Effector memory CD8-positive, alpha-beta T cell (primary cell): ENCODE results near the gene PPP1R9B.
A peak's percentile ranks its signal among the peaks of the same experiment; 100 is the strongest.

Source experiments
- ATAC-seq: fragments of 150-1000 bp; cut with Tn5 transposase; replicated peaks from 2 replicates; pipeline ENCODE4 v1.10.0; 2021; ENCODE audit warnings: mild to moderate bottlenecking, moderate library complexity
- DNase-seq, 3 experiments: peaks; one replicate each; pipeline ENCODE4 v3.0.0; 2021
- H3K27ac Mint-ChIP-seq, 2 donors: one replicate each; pipeline ENCODE4 v1.8.0; 2022; ENCODE audit warnings: mild to moderate bottlenecking in 2 of 2, mixed read lengths in 2 of 2, moderate library complexity in 2 of 2
- H3K27me3 Mint-ChIP-seq, 2 donors: one replicate each; pipeline ENCODE4 v1.8.0; 2022; ENCODE audit warnings: mixed read lengths in 2 of 2
- H3K36me3 Mint-ChIP-seq: one replicate; pipeline ENCODE4 v1.8.0; 2022; ENCODE audit warnings: mild to moderate bottlenecking, moderate library complexity, mixed read lengths; ENCODE audit not compliant: insufficient read depth
- H3K4me1 Mint-ChIP-seq, 2 donors: one replicate each; pipeline ENCODE4 v1.8.0; 2022; ENCODE audit warnings: low read depth in 2 of 2, mixed read lengths in 2 of 2
- H3K4me3 Mint-ChIP-seq, 2 donors: one replicate each; pipeline ENCODE4 v1.8.0; 2022; ENCODE audit warnings: mild to moderate bottlenecking in 2 of 2, mixed read lengths in 2 of 2, moderate library complexity in 2 of 2
- H3K9me3 Mint-ChIP-seq, 2 donors: one replicate each; pipeline ENCODE4 v1.8.0; 2022; ENCODE audit warnings: mixed read lengths in 2 of 2

PPP1R9B gene

DNA sequence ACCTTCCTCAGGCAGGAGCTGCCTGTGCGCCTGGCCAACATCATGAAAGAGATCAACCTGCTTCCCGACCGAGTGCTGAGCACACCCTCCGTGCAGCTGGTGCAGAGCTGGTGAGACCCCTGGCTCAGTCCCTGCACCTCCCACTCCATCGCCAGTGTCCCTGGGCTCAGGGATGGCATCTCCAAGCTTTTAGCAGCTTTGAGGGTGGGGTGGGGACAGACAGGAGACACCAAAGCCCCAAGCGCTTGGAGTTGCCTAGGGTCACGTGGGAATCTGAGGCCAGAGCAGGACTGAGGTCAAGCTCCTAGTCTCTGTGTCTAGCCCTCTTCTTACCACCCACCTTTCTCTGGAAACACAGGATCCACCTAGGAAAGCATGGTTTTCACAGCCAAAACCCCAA is 53.0 kb downstream of the PPP1R9B start:
- Mint-ChIP-seq H3K9me3 (no peaks in the 10 kb centered on the region), H3K27me3 (no peaks in the 10 kb centered on the region), H3K4me3 (no peak overlapping the region), H3K27ac (peak overlapping the region in 1 of 2 donors; percentile 93), H3K4me1 (peaks cover 37 to 46% of the 10 kb centered on the region in 2 donors), H3K36me3 (peaks cover 16% of the 10 kb centered on the region)
- ATAC-seq (no peak), DNase-seq (no peak)

DNA sequence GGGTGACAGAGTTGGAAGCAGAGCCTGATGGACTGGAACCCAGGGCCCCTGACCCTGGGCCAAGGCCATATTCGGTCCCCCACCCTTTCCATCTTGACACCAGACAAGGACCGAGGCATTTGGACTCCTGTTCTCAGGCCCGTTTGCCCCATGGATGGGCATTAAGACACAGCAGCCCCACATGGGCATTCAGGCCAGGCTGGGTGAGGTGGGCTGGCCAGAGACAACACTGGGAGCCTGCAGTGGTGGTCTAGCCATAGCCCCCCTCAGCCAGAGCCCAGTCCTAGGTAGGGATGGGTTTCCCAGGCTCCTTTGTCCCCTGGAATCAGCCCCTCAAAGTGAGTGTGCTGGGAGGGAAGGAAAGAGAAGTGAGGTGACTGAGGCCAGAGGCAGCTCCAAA is 53.7 kb downstream of the PPP1R9B start:
- DNase-seq (no peak), ATAC-seq (no peak)
- peaks cover 16% of the 10 kb centered on the region for H3K36me3 Mint-ChIP-seq
- no peaks in the 10 kb centered on the region for H3K27me3 Mint-ChIP-seq
- peak overlapping the region in 1 of 2 donors; percentile 93 for H3K27ac Mint-ChIP-seq
- H3K4me3 Mint-ChIP-seq = peak overlapping the region in 1 of 2 donors; percentile 94
- no peaks in the 10 kb centered on the region for H3K9me3 Mint-ChIP-seq
- H3K4me1 Mint-ChIP-seq = peaks cover 36 to 46% of the 10 kb centered on the region in 2 donors

- H3K9me3 Mint-ChIP-seq = no peaks in the 10 kb centered on the region
- peaks cover 16% of the 10 kb centered on the region for H3K36me3 Mint-ChIP-seq
- ATAC-seq = no peak
- H3K27me3 Mint-ChIP-seq = peaks cover 0 to under 1% of the 10 kb centered on the region in 2 donors
- H3K4me1 Mint-ChIP-seq = peaks cover 36 to 46% of the 10 kb centered on the region in 2 donors
- peak overlapping the region; percentile 89 to 93 for H3K27ac Mint-ChIP-seq
- peak overlapping the region; percentile 94 to 95 for H3K4me3 Mint-ChIP-seq
- DNase-seq = no peak
Observed at GRCh38 chr17:50096092-50096491, 54.4 kb downstream of the PPP1R9B start.

- H3K4me3 Mint-ChIP-seq = peak overlapping the region; percentile 94 to 95
- ATAC-seq (no peak), DNase-seq (no peak)
- H3K27me3 Mint-ChIP-seq = peaks cover 0 to 5% of the 10 kb centered on the region in 2 donors
- peaks cover 16% of the 10 kb centered on the region for H3K36me3 Mint-ChIP-seq
- H3K27ac Mint-ChIP-seq = peak overlapping the region; percentile 89 to 93
- peaks cover 35 to 45% of the 10 kb centered on the region in 2 donors for H3K4me1 Mint-ChIP-seq
- H3K9me3 Mint-ChIP-seq = no peaks in the 10 kb centered on the region
Observed at GRCh38 chr17:50095626-50096037, 54.8 kb downstream of the PPP1R9B start.

DNA sequence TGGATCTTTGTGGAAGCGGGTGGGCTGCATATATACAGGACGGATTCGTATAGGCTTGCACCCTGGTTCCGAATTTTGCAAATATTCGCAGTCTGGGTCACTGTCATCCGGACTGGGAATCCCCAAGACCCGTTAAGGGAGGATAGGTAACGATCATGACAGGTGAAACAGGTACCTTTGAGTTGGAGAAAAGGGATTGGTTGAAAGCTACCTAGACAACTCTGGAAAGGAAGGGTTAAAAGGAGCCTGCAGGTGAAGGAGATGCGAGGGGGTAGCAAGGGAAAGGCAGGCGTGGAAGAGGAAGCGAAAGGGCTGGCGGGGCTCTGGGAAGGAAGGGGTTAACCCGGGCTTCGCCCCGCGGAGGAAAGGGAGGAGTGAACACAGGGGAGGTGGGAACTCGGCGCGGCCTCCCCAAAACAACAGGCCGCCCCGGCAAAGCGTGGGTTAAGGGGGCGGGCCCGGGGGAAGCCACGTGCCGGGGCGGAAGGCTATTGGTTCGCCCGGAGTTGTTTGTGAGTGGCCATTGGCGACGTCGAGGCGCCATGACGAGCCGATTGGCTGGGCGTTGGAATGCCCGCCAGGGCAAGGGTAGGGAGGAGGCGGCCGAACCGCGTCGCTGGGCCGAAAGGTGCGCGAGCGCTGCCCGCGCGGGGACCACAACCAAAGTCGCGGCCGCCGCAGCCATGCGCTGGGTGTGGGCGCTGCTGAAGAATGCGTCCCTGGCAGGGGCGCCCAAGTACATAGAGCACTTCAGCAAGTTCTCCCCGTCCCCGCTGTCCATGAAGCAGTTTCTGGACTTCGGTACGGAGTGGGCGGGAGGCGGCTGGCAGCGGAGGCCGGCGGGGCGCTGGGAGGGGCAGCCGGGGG is 55.5 kb downstream of the PPP1R9B start, which contains the start of gene PDK2:
Gene PDK2 (plus strand): TSS at position 599 of the 867 bp plus-strand sequence. CDS start 85 bp downstream, at position 684.
- peak within 1 kb of the TSS; percentile 89 to 93 for H3K27ac Mint-ChIP-seq
- peaks cover 0 to 7% of the 10 kb centered on the region in 2 donors for H3K27me3 Mint-ChIP-seq
- peaks cover 29 to 44% of the 10 kb centered on the region in 2 donors for H3K4me1 Mint-ChIP-seq
- H3K4me3 Mint-ChIP-seq = peak within 1 kb of the TSS; percentile 94 to 95
- H3K9me3 Mint-ChIP-seq = no peaks in the 10 kb centered on the region
- peaks cover 16% of the 10 kb centered on the region for H3K36me3 Mint-ChIP-seq
- DNase-seq (peak; percentile 95 to 96 (median 96)), ATAC-seq (peak; percentile 92)

DNA sequence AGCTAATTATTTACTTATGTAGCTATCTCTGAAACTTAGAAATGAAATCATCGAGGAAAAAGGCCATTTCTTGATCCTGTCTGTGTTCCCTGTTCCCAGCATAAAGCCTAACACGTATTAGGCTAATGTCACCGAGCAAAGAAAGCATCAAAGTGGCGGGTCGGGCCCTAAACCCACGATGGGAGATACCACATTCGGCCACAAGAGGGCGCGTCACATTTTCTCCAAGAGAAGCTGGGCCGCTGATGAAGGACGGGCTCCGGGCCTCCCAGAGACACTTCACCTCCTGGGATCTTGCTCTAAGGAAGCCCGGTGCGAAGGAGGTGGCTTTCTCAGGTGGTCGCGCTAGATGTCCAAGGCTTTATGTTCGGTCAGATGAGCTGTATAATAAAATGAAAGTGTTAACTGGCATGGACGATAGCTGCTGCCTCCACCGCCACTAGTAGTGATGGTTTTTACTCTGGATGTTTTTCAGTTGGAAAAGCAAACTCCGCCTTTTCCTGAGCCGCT is 56.2 kb downstream of the PPP1R9B start:
- H3K4me1 Mint-ChIP-seq = peaks cover 23 to 38% of the 10 kb centered on the region in 2 donors
- H3K36me3 Mint-ChIP-seq = peaks cover 16% of the 10 kb centered on the region
- peak overlapping the region; percentile 89 to 93 for H3K27ac Mint-ChIP-seq
- ATAC-seq (peak; percentile 48), DNase-seq (peak; percentile 87 to 93 (median 90))
- H3K27me3 Mint-ChIP-seq = peaks cover 0 to 7% of the 10 kb centered on the region in 2 donors
- H3K4me3 Mint-ChIP-seq = peak overlapping the region; percentile 94 to 95
- H3K9me3 Mint-ChIP-seq = no peaks in the 10 kb centered on the region

- peaks cover 16% of the 10 kb centered on the region for H3K36me3 Mint-ChIP-seq
- peak overlapping the region; percentile 89 to 93 for H3K27ac Mint-ChIP-seq
- no peaks in the 10 kb centered on the region for H3K9me3 Mint-ChIP-seq
- peaks cover 0 to 7% of the 10 kb centered on the region in 2 donors for H3K27me3 Mint-ChIP-seq
- H3K4me3 Mint-ChIP-seq = peak overlapping the region; percentile 94 to 95
- H3K4me1 Mint-ChIP-seq = peaks cover 23 to 35% of the 10 kb centered on the region in 2 donors
- ATAC-seq (no peak), DNase-seq (no peak)
Observed at GRCh38 chr17:50093807-50094206, 56.7 kb downstream of the PPP1R9B start.

GRCh38 chr17:50093246-50093645 is 57.2 kb downstream of the PPP1R9B start:
- peaks cover 20 to 30% of the 10 kb centered on the region in 2 donors for H3K4me1 Mint-ChIP-seq
- peaks cover 16% of the 10 kb centered on the region for H3K36me3 Mint-ChIP-seq
- no peaks in the 10 kb centered on the region for H3K9me3 Mint-ChIP-seq
- DNase-seq (no peak), ATAC-seq (no peak)
- peak overlapping the region in 1 of 2 donors; percentile 93 for H3K27ac Mint-ChIP-seq
- H3K4me3 Mint-ChIP-seq = peak overlapping the region in 1 of 2 donors; percentile 6
- peaks cover 0 to 7% of the 10 kb centered on the region in 2 donors for H3K27me3 Mint-ChIP-seq

- Mint-ChIP-seq H3K9me3 (no peaks in the 10 kb centered on the region), H3K36me3 (peaks cover 13% of the 10 kb centered on the region), H3K27ac (no peak overlapping the region), H3K4me3 (no peak overlapping the region), H3K27me3 (peaks cover 0 to 7% of the 10 kb centered on the region in 2 donors), H3K4me1 (peaks cover 16 to 24% of the 10 kb centered on the region in 2 donors)
- DNase-seq = no peak
- no peak for ATAC-seq
Observed at GRCh38 chr17:50091918-50092285, 58.6 kb downstream of the PPP1R9B start.

GRCh38 chr17:50090971-50091917 is 59.2 kb downstream of the PPP1R9B start:
- Mint-ChIP-seq H3K27me3 (peaks cover 0 to 7% of the 10 kb centered on the region in 2 donors), H3K27ac (no peak overlapping the region), H3K9me3 (no peaks in the 10 kb centered on the region), H3K36me3 (peaks cover 13% of the 10 kb centered on the region), H3K4me3 (no peak overlapping the region), H3K4me1 (peaks cover 13 to 18% of the 10 kb centered on the region in 2 donors)
- no peak for DNase-seq
- no peak for ATAC-seq

- Mint-ChIP-seq H3K36me3 (peaks cover 6% of the 10 kb centered on the region), H3K9me3 (no peaks in the 10 kb centered on the region), H3K4me3 (no peak overlapping the region), H3K27me3 (peaks cover 0 to 7% of the 10 kb centered on the region in 2 donors), H3K27ac (no peak overlapping the region), H3K4me1 (peaks cover 2 to 6% of the 10 kb centered on the region in 2 donors)
- DNase-seq (no peak), ATAC-seq (no peak)
Observed at GRCh38 chr17:50090071-50090470, 60.4 kb downstream of the PPP1R9B start.

GRCh38 chr17:50088952-50089825 is 61.3 kb downstream of the PPP1R9B start:
- DNase-seq (no peak), ATAC-seq (no peak)
- Mint-ChIP-seq H3K4me3 (no peak overlapping the region), H3K4me1 (peaks cover 0 to 2% of the 10 kb centered on the region in 2 donors), H3K9me3 (no peaks in the 10 kb centered on the region), H3K36me3 (peaks cover 3% of the 10 kb centered on the region), H3K27me3 (peaks cover 0 to 7% of the 10 kb centered on the region in 2 donors), H3K27ac (no peak overlapping the region)
